Dedifferentiated amniotic fluid mesenchymal stem cell (primary cell): Measurements from ENCODE around the gene GRM7.

Experiments
- DNase-seq: peaks from one replicate; pipeline ENCODE4 v3.0.0-alpha.2; 2016; ENCODE audit errors: extremely low spot score

The GRM7 gene

GRCh38 chr3:7241584-7242302, 380.8 kb downstream of the GRM7 start:
- no peak for DNase-seq

- DNase-seq = no peak
Observed at GRCh38 chr3:7242303-7242635, 381.4 kb downstream of the GRM7 start.

- no peak for DNase-seq
Observed at GRCh38 chr3:7249493-7250076, 388.7 kb downstream of the GRM7 start.

DNA sequence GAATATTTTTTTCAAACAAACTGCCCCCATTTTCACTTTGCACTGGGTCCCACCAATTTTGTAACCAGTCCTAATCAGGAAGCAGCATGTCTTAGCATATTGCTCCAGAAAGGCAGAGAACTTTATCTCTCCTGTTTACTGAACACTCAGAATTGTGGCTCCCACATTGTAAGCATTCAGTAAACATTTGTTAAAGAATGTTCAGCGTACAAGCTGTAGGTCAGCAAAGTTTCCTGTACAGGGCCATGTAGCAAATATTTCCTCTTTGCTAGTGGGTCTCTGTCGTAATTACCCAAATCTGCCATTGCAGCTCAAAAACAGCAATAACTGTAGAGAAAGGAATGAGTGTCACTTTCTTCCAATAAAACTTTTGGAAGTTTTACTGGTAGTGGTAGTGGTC, 393.3 kb downstream of the GRM7 start:
- DNase-seq = peak; percentile 9

DNA sequence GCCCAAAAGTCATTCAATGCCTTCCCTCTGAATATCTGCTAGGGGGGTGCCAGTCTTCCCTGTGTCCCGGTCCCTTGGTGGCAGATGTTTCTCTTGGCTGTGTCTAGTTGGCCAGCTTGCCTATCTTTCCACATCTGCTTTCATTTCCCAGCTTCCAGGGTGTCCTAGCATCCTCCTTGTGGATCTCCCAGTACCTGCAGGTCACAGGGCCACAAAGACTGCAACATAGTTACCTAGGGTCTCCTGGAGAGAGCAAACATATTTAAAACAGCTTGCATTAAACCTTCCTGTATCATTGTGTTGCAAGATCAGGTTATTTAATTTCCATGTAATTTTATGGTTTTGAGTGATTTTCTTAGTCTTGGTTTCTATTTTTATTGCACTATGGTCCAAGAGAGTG, 400.1 kb downstream of the GRM7 start:
- no peak for DNase-seq

- DNase-seq = no peak
Observed at GRCh38 chr3:7263347-7264195, 402.7 kb downstream of the GRM7 start.

GRCh38 chr3:7264196-7264526, 403.2 kb downstream of the GRM7 start:
- no peak for DNase-seq

- no peak for DNase-seq
Observed at GRCh38 chr3:7265736-7266135, 404.8 kb downstream of the GRM7 start.

- DNase-seq = no peak
Observed at GRCh38 chr3:7266551-7266950, 405.6 kb downstream of the GRM7 start.

DNA sequence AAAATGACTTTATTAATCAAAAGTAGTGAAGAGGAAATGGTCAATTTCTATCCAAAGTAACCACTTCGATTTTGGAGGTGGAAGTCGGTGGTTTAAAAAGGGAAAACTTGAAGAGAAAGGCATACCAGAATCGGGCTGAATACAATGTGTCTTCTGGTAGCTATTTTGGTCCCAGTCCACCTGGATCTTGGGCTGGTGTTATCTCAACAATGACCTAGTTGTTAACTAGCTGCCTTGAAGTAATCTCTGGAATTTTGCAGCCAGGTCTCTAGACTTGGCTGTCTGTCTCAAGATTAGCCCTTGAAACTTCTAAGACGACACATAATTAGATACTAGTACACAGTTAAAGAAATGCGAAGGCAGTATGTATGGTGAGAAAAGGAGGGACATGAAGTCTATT, 409.8 kb downstream of the GRM7 start:
- no peak for DNase-seq

DNA sequence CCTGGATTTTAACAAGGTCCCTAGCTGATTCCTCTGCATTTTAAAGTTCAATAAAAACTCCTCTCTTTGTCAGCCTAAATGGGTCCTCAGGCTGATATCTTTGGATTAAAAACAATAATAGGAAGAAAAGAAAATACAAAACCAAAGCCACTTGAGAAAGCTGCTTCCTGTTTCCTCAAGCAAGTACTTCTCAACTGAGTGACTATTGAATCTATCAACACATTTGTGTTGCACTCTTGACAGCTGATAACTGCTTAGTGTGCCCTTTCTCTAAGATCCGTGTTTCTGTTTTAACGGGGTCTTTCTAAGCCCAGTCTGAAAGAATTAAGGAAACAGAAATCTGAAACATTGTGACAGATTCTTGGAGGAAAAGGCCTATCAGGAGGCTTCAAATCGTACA, 410.7 kb downstream of the GRM7 start:
- no peak for DNase-seq

GRCh38 chr3:7272203-7272602, 411.3 kb downstream of the GRM7 start:
- DNase-seq = no peak

GRCh38 chr3:7275396-7275795, 414.5 kb downstream of the GRM7 start:
- DNase-seq = no peak

DNA sequence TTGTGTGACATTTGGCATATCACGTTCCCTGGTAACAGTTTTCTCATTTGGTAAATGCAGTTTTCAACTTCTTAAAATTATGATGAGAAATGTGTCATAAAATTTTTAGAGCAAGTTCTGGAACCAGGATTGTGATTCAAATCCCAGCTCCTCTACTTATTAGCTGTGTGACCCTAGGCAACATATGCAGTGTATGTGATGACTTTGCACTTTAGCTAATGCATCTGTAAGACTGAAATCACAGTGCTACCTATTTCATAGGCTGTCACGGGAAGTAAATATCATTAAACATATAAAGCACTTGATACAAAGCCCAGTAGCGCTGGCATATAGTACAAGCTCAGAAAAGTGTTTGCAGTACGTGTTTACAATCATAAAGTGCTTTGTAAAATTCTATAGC, 419.4 kb downstream of the GRM7 start:
- DNase-seq = no peak

DNA sequence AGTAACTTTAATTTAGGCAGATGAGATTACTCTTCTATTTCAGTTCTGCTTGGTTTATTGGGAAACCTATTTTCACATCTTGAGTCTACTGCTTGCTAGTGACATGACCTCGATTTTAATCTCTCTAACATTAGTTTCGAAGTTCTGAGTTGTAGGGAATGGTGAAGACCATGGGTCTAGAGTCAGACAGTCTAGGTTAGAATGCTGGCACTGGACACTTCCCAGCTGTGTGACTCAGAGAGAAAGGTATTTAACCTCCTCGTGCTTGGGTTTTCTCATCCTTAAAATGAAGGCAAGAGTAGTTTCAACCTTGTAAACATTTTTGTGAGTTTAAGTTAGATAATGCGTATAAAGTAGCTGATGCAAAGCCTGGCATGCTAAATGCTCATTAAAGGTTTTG, 422.1 kb downstream of the GRM7 start:
- DNase-seq = no peak

- DNase-seq = no peak
Observed at GRCh38 chr3:7285505-7285904, 424.6 kb downstream of the GRM7 start.

DNA sequence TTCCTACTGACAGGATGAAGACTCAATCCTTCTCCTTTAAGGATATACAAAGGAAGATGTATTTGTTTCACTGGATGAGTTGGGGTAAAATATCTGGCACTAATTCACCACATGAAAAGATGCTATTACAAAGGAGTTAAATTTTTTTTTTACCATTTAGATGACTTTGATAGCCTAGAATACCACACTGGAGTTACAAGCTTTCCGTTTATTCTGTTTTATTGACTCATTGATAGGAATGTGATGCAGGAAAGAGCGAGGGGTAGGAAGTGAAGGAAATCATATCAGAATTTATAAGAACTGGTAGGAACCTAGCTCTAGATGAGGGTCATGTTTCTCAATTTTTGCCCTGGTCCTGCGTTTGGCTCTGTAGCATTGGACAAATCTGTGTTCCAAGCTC, 427.2 kb downstream of the GRM7 start:
- DNase-seq = no peak

- no peak for DNase-seq
Observed at GRCh38 chr3:7289121-7289520, 428.2 kb downstream of the GRM7 start.

DNA sequence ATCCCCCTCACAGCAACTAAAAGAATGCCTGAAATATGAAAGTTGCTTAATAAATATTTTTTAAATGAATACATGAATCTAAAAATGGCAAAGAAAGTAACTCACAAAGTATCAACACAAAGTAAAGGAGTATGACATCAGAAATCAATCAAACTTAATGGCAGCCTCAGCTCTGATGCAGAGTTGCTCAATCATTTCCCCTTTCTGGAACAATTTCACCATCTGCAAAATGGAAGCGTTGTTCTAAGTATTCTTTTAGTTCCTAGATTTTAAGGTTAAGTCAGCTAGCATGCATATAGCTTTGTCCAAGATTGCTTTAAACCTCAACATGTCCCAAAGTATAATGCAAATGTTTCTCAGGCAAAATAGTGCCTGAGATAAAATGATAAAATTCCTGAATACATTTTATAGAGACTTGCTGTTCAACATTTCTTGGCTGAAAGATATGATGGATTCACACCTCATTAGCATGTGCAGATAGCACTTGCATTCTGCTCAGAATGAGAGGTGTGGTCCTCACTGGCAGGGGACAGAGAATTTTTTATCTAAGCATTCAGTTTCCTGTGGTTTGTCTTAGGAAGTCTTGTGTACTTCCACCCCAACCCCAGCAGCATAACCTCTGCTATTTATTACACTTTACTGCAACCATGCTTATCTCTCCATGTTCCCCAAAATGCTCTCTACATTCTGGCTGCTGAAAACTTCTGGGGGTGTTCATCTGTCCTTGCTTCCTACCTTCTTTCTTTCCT, 429.3 kb downstream of the GRM7 start:
- DNase-seq = no peak

GRCh38 chr3:7292362-7292761, 431.4 kb downstream of the GRM7 start:
- no peak for DNase-seq

GRCh38 chr3:7293286-7293685, 432.4 kb downstream of the GRM7 start:
- DNase-seq = no peak

DNA sequence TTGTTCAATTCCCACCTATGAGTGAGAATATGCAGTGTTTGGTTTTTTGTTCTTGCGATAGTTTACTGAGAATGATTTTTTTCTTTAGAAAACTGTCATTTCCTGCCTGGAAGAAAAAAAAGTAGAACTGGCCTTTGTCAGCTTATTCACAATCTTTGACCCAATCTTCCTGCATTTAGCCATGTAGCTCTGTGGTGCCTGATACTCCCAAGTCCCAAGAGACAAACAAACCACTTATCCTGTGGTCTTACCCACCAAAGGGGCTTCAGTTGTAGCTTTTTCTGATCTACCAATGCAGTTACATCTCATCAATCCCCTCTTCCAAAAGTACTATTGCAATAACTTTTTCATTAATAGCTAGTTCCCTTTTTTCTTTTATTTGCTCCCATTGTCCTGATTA, 444.6 kb downstream of the GRM7 start:
- DNase-seq = no peak

DNA sequence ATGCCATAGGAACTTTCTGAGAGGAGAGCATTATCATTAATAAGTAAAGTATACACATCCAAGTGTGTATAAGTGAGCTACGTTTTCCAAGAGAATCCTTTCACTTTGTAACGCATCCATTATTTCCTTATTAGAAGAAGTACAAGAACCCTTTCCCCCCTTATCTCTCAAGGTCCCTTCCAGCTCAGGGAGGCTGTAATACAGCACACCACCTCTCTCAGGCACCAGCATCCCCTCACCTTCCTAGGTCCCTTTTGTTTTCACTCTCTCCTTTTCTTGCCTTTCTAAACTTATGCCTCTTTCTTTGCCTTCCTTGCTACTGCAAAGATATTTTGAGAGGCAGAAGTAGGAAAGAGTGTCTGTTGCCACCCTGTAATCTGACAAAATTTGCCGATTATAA, 446.0 kb downstream of the GRM7 start:
- DNase-seq = no peak
